HG03342 (cell line): ENCODE data around the gene SHC4.
"Not testable (repeated sequence)": the region's sequence is repeated elsewhere in the genome, so short reads cannot be mapped to it uniquely, and the experiment has no call there.

Experiments used
- ATAC-seq: cut with Tn5 transposase; IDR thresholded peaks from one replicate; pipeline ENCODE4 v1.9.1; 2021; ENCODE audit warnings: mild to moderate bottlenecking, moderate library complexity; ENCODE audit not compliant: unreplicated experiment

The SHC4 gene

GRCh38 chr15:48963524-48964113 lies at the start of gene SHC4:
TSS of gene SHC4 (minus strand) at chr15:48963919. CDS start at chr15:48963015, 904 bp downstream.
- ATAC-seq, result peak; percentile 30

- no peak for ATAC-seq
Measured at GRCh38 chr15:48999314-48999713, 35.6 kb upstream of the SHC4 start.

DNA sequence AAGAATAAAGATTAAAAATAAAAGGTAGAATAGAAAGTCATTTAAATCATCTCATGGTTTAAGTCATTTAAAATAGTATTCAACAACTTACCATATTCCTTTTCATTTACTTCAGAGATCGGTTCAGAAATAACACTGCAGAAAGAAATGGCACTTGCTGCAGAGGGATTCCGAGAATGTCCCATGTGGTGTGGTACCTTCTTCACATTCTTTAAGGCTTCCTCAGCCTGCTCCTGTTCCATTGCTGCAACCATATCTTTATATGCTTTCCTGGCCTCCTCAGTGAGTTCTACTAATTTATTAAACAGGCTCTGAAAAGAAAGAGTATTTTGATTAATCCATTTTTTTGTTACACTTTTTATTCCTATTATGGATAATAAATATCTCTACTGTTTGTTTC lies 32.6 kb upstream of the SHC4 start:
- no peak for ATAC-seq

- no peak for ATAC-seq
Measured at GRCh38 chr15:48993380-48993779, 29.7 kb upstream of the SHC4 start.

DNA sequence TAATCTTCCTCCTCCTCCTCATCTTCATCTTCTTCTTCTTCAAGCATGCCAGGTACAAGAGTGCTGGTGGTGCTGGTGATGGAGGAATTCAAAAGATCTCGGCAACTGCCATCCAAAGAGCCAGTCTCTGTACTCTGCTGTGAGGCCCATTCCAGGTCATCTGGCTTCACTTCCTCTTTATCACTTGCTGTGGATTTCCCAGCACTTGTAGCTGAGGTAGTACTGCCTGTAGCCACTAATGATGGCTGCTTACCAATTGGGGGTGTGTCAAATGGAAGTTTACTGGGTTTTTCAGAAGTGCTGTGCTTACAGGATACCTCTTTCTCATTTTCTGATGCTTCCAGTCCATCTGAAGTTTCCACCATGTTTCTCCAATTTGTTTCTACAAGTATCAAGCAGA lies 28.8 kb upstream of the SHC4 start:
- ATAC-seq, result peak; percentile 94

DNA sequence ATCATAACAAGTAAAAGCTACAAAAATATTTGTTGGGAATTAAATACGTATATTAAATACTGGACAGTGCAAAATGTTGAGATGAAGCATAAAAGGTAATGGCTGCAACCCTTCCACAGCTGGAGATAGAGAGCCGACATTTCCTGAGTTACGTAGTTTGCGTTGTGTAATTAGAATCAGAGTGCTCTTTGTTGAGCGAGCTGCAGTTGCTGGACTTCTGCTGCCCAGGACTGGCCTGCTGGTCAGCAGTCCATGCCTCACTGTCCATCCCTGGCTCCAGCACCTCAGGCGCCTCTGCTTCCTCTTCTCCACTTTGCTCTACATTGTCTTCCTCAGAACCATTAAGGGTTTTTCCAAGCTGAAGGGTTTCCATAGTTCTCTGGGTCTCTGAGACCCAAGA lies 28.4 kb upstream of the SHC4 start:
- no peak for ATAC-seq

DNA sequence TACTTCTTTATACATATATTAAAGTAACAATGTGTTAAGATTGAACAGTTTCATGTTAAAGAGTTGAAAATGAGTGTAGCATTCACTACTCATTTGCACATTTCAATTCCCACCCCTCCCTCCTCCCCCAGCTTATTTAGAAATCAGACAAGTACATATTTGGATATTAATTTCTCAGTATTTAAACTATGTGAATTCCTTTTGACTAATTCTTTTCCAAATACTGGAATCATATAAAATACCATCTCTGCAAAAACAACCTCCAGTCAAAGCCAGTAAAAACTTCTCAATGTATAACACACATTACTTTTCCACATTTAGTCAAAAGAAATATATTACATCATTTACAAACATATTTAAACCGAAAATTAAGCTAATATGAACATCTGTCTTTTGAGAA lies 25.5 kb upstream of the SHC4 start:
- no peak for ATAC-seq

DNA sequence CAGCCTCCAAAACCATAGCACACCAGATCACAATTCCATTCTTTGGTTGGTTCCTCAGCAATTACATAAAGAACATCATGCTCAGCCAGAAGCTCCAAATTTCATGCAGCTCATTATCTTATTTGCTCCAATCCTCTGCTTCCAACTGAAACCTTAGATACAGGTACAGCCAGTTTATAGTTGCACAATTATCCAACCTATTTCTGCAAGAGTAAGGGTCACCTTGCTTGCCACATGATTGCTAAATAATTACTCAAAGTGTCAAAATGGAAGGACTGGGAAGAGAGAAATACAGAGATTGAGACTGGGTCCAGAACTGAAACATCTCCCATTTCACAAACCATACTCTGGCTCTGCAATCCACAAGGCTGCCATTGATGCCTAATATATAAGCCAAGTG lies 23.4 kb upstream of the SHC4 start:
- no peak for ATAC-seq

GRCh38 chr15:48986240-48986639 lies 22.5 kb upstream of the SHC4 start:
- ATAC-seq, result no peak

- no peak for ATAC-seq
Measured at GRCh38 chr15:48985516-48985915, 21.8 kb upstream of the SHC4 start.

DNA sequence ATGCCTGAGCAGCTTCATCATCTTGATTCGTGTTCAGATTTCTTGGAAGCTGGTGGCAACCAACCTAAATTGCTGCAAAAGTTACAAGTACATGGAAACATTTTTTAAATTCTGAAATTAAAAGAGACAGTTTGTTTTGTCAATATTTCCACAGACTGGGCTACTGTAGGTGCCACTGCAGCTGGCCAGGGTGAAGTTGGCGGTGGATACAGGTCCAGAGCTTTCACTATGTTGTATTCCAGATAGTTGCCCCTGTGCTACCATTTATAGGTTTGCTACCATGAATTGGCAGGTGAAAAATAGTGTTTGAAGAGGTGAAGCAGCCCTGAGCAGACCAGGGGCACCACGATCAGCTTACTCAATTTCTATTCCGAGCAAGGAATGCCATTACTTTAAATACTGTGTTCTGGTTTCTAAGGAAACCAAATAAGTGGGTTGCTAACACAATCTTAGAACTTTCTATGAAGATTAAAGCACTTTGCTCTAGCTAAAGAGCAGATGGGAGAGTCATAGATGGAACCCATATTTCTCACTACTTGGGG lies 21.2 kb upstream of the SHC4 start:
- no peak for ATAC-seq

GRCh38 chr15:48984021-48984710 lies 20.4 kb upstream of the SHC4 start:
- no peak for ATAC-seq

GRCh38 chr15:48983300-48983699 lies 19.6 kb upstream of the SHC4 start:
- ATAC-seq, result no peak

- ATAC-seq, result no peak
Measured at GRCh38 chr15:48981941-48982340, 18.2 kb upstream of the SHC4 start.

DNA sequence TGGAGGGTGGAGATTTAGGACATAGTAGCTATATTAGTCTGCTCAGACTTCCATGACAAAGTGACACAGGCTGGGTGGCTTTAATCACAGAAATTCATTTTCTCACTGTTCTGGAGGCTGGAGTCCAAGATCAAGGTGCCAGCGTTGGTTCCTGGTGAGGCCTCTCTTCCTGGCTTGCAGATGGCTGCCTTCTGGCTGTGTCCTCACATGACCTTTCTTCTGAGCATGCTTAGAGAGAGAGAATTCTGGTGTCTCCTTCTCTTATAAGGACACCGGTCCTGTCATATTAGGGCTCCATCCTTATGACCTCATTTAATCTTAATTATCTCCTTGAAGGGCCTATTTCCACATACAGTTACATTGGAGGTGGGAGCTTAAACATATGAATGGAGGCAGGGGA lies 14.9 kb upstream of the SHC4 start:
- no peak for ATAC-seq

- ATAC-seq, result no peak
Measured at GRCh38 chr15:48976444-48977088, 12.8 kb upstream of the SHC4 start.

DNA sequence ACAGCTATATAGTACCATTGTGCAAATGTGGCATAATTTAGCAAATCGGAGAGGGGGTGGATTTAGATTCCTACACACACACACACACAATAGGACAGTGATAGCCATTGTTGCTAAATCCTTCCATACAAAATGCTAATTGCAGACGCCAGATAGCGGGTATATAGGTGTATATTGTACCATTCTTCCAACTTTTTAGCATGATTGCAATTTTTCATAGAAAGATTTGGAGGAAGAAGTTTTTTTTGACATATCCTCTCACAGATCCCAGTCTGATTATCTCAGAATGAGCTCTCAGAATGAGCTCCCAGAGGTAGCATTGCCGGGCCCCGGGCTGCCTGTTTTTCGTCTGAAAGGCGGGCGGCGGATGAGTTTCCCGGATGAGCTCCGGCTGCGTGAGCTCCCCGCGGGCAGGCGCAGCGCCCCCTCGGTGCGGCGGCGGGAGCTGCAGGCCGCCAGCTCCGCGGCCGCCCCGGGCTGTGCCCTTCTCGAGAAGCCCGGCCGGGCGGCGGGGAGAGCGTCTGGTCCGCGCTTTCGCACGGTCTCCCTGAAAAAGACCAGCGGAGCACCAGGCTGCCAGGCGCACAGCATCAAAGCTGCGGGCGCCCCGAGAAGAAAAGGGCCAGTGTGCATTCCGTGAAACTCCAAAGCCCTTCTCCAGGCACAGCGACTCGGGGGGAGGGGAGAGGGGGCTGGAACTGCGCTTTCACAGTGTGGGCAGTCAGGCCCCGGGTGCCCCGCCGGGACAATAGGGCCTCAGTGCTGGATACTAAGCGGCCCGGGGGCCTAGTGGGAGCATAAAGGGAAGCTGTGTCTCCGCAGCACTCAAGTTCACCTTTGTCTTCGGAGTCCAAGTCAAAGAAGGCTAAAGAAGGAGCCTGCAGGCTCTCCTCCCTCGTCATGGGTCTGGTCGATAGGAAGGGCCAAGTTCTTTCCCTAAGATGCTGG lies 12.0 kb upstream of the SHC4 start:
- peak; percentile 98 for ATAC-seq

GRCh38 chr15:48974882-48975281 lies 11.2 kb upstream of the SHC4 start:
- no peak for ATAC-seq

DNA sequence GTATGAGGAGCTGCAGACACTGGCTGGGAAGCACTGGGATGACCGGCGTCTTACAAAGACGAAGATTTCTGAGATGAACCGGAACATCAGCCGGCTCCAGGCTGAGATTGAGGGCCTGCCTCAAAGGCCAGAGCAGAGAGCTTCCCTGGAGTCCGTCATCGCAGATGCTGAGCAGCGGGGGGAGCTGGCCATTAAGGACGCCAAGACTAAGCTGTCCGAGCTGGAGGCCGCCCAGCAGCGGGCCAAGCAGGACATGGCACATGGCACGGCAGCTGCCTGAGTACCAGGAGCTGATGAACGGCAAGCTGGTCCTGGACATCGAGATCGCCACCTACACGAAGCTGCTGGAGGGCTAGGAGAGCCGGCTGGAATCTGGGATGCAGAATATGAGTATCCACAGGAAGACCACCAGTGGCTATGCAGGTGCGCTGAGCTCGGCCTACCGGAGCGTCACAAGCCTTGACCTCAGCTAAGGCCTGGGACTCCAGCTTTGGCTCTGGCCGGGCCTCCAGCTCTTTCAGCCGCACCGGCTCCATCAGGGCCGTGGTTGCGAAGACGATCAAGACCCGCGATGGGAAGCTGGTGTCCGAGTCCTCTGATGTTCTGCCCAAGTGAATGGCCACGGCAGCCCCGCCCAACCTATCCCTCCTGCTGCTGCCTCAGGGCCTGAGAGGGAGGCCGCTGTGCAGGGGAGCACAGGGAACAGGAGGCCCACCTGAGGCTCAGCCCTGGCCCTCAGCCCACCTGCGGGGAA lies 9.2 kb upstream of the SHC4 start:
- ATAC-seq, result no peak

GRCh38 chr15:48970926-48971325 lies 7.2 kb upstream of the SHC4 start:
- not testable (repeated sequence) for ATAC-seq
